Mesodermal cell (in vitro differentiated cells): ENCODE measurements around the gene C1QL3.

Experiments used
- H3K27ac ChIP-seq: 2 replicates; pipeline ENCODE4 v1.7.0; 2013; ENCODE audit warnings: mild to moderate bottlenecking, low read depth, low read length, moderate library complexity; ENCODE audit not compliant: severe bottlenecking
- H3K36me3 ChIP-seq: 2 replicates; pipeline ENCODE4 v1.7.1; 2013; ENCODE audit warnings: mild to moderate bottlenecking, low read length, moderate library complexity; ENCODE audit not compliant: control insufficient read depth, insufficient read depth
- H3K4me1 ChIP-seq: one replicate; pipeline ENCODE4 v1.7.1; 2013; ENCODE audit warnings: mild to moderate bottlenecking, low read length; ENCODE audit not compliant: insufficient read depth, control insufficient read depth, poor library complexity, severe bottlenecking
- H3K4me3 ChIP-seq: 2 replicates; pipeline ENCODE4 v1.7.0; 2013; ENCODE audit warnings: low read length, control low read depth, mild to moderate bottlenecking; ENCODE audit not compliant: insufficient read depth, poor library complexity, severe bottlenecking; ENCODE audit errors: extremely low read depth
- H3K9me3 ChIP-seq: 2 replicates; pipeline ENCODE4 v1.7.1; 2013; ENCODE audit warnings: mild to moderate bottlenecking, low read length, moderate library complexity; ENCODE audit not compliant: control insufficient read depth
- WGBS, 2 experiments: methylation state at CpG; one replicate each; pipeline ENCODE4 v1.1.5; 2013; ENCODE audit warnings: missing lambda C conversion rate in 2 of 2; ENCODE audit not compliant: insufficient coverage in 2 of 2; 5-methylcytosine and 5-hydroxymethylcytosine counted together

Gene C1QL3

GRCh38 chr10:16493884-16494536 is 27.7 kb downstream of the C1QL3 start:
- Histone ChIP-seq H3K36me3 (no peaks in the 10 kb centered on the region), H3K4me1 (no peaks in the 10 kb centered on the region), H3K4me3 (no peak overlapping the region), H3K9me3 (no peaks in the 10 kb centered on the region), H3K27ac (no peak overlapping the region)
- 100% methylated on average over 1 of the region's 10 CpGs; no CpG with 5 or more reads in 1 of the 2 experiments for WGBS, 2 experiments

GRCh38 chr10:16491933-16492332 is 29.7 kb downstream of the C1QL3 start:
- Histone ChIP-seq H3K9me3 (no peaks in the 10 kb centered on the region), H3K27ac (no peak overlapping the region), H3K4me3 (no peak overlapping the region), H3K36me3 (no peaks in the 10 kb centered on the region), H3K4me1 (no peaks in the 10 kb centered on the region)
- WGBS, 2 experiments = 67% methylated on average over 1 of the region's 2 CpGs; no CpG with 5 or more reads in 1 of the 2 experiments

DNA sequence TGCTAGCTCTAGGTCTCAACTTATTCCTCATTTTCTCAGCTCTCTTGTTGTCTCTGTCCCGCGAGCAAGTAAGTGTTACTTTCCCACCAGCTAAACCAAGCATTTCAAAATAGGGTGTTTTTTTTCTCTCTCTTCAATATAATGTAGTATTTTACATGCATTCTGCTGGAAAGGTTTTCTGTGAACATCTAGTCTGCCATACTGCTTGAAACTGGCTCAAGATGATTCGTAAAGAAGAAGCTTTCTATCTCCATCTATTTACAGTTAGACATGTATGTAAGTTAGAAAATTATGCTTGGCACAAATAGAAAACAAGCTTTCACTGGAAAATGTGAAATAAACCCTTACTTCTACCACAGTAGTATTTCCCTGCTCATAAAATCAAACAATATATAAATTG is 31.2 kb downstream of the C1QL3 start:
- Histone ChIP-seq H3K9me3 (no peaks in the 10 kb centered on the region), H3K4me1 (no peaks in the 10 kb centered on the region), H3K36me3 (no peaks in the 10 kb centered on the region), H3K27ac (no peak overlapping the region), H3K4me3 (no peak overlapping the region)
- no CpG with 5 or more reads among the region's 3 CpGs for WGBS, 2 experiments

GRCh38 chr10:16483241-16483917 is 38.3 kb downstream of the C1QL3 start:
- H3K4me1 ChIP-seq = peaks cover 6% of the 10 kb centered on the region
- H3K27ac ChIP-seq = no peak overlapping the region
- 92 to 95% methylated on average over 8 to 10 of the region's 11 CpGs for WGBS, 2 experiments
- H3K4me3 ChIP-seq = no peak overlapping the region
- H3K36me3 ChIP-seq = no peaks in the 10 kb centered on the region
- no peaks in the 10 kb centered on the region for H3K9me3 ChIP-seq

DNA sequence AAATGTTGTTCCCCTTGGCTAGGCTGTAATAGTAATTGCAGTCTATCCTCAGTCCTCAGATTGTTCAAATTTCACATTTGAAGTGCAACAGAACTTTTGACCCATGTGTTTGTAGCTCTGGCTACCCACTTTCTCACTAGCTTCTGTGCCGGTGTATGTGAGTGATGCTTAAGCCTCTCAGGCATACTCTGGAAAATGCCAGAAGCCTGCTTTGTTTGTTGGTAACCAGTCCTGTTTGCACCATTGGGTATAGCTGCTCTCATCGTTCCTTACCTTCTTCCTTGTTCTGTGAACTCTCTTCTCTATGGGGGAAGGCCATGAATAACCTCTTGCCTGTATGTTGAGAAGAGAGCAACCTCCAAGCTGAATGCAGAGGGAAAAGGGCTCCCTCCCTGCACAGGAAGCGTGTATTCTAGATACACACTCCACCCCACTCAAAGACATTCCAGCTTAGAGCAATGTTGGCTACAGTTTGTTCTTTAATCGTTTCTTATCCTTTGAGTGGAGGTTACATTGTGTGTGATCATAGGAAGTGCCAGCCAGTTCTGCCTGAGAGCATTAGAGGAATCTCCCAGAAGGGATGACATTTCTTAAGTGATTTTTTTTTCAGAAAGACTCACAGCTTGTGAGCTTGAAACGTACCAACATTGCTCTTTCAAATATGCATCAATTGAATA is 40.5 kb downstream of the C1QL3 start:
- Histone ChIP-seq H3K4me1 (peaks cover 6% of the 10 kb centered on the region), H3K36me3 (no peaks in the 10 kb centered on the region), H3K27ac (no peak overlapping the region), H3K9me3 (no peaks in the 10 kb centered on the region), H3K4me3 (no peak overlapping the region)
- WGBS, 2 experiments = 84 to 86% methylated on average over 3 of the region's 5 CpGs

DNA sequence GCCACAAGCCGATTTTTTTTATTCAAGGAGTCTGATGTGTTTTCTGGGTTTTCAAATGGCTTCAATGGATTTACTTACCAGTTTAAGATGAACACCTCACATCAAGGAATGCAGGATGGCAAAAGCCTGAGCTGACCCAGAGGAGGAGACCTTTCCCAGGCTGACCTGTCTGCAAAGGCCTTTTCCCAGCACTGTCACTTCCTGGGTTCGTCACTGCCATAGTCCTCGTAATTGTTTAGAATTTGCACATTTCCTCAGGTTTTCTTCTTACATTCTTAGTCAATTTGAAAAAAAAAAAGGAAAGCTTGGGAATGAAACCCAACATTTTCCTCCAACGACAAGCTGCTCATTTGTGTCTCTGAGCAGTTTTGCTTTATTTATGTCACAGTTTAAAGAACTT is 42.9 kb downstream of the C1QL3 start:
- Histone ChIP-seq H3K4me1 (peaks cover 6% of the 10 kb centered on the region), H3K9me3 (no peaks in the 10 kb centered on the region), H3K27ac (no peak overlapping the region), H3K4me3 (no peak overlapping the region), H3K36me3 (no peaks in the 10 kb centered on the region)
- 94 to 100% methylated on average over 3 of the region's 4 CpGs for WGBS, 2 experiments

DNA sequence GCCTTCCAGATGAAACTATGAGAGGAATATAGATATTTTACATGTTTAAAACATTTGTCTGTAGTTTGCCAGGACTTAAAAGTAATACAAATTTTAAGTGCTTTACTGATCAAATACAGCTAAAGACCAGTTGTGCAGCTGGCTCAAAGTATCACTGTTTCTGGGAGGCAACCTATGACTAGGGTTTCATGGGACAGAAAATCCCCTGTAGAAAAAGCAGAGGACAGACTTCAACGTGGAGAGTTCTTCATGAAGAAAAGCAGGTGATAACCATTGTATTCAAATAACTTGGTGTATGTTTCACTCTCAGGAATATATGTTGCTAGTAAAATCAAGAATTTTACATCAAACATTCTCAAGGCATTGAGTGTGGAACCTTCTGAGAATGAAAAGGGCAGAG is 43.9 kb downstream of the C1QL3 start:
- peaks cover 6% of the 10 kb centered on the region for H3K4me1 ChIP-seq
- no peaks in the 10 kb centered on the region for H3K36me3 ChIP-seq
- WGBS, 2 experiments = no CpG with 5 or more reads among the region's 1 CpG

GRCh38 chr10:16472828-16473227 is 48.9 kb downstream of the C1QL3 start:
- H3K4me1 ChIP-seq = no peaks in the 10 kb centered on the region
- no peaks in the 10 kb centered on the region for H3K9me3 ChIP-seq
- no CpG with 5 or more reads among the region's 3 CpGs for WGBS, 2 experiments
- no peaks in the 10 kb centered on the region for H3K36me3 ChIP-seq
- H3K27ac ChIP-seq = no peak overlapping the region
- no peak overlapping the region for H3K4me3 ChIP-seq

More for the DNA sequence above, 43.9 kb downstream of the C1QL3 start:
- no peak overlapping the region for H3K4me3 ChIP-seq
- no peak overlapping the region for H3K27ac ChIP-seq
- no peaks in the 10 kb centered on the region for H3K9me3 ChIP-seq

GRCh38 chr10:16470747-16471146 is 50.9 kb downstream of the C1QL3 start:
- no peak overlapping the region for H3K27ac ChIP-seq
- H3K4me3 ChIP-seq = no peak overlapping the region
- H3K9me3 ChIP-seq = no peaks in the 10 kb centered on the region
- 93% methylated on average over 3 of the region's 5 CpGs; no CpG with 5 or more reads in 1 of the 2 experiments for WGBS, 2 experiments
- H3K4me1 ChIP-seq = no peaks in the 10 kb centered on the region
- no peaks in the 10 kb centered on the region for H3K36me3 ChIP-seq

GRCh38 chr10:16466001-16466400 is 55.7 kb downstream of the C1QL3 start:
- H3K9me3 ChIP-seq = no peaks in the 10 kb centered on the region
- H3K27ac ChIP-seq = no peak overlapping the region
- no CpG with 5 or more reads among the region's 1 CpG for WGBS, 2 experiments
- no peak overlapping the region for H3K4me3 ChIP-seq
- H3K4me1 ChIP-seq = no peaks in the 10 kb centered on the region
- H3K36me3 ChIP-seq = no peaks in the 10 kb centered on the region
